HG02642 (cell line): ENCODE results near the gene CHST11.

Source experiments
- ATAC-seq: cut with Tn5 transposase; IDR thresholded peaks from one replicate; pipeline ENCODE4 v1.9.1; 2021; ENCODE audit warnings: mild to moderate bottlenecking; ENCODE audit not compliant: unreplicated experiment, poor library complexity

Gene CHST11

GRCh38 chr12:104575442-104576186, 118.9 kb downstream of the CHST11 start:
- ATAC-seq: no peak

- ATAC-seq: no peak
These were observed 119.5 kb downstream of the CHST11 start for GRCh38 chr12:104576187-104576778.

GRCh38 chr12:104576980-104577580, 120.3 kb downstream of the CHST11 start:
- no peak for ATAC-seq

GRCh38 chr12:104577581-104577981, 120.8 kb downstream of the CHST11 start:
- ATAC-seq: no peak

GRCh38 chr12:104578453-104578852, 121.7 kb downstream of the CHST11 start:
- ATAC-seq: no peak

GRCh38 chr12:104579718-104580495, 123.2 kb downstream of the CHST11 start:
- peak; percentile 36 for ATAC-seq

GRCh38 chr12:104581005-104581570, 124.3 kb downstream of the CHST11 start:
- no peak for ATAC-seq

- ATAC-seq: peak; percentile 79
These were observed 126.0 kb downstream of the CHST11 start for GRCh38 chr12:104582739-104583138.

GRCh38 chr12:104583301-104583700, 126.6 kb downstream of the CHST11 start:
- ATAC-seq: peak; percentile 53

- no peak for ATAC-seq
These were observed 128.8 kb downstream of the CHST11 start for GRCh38 chr12:104585448-104586055.

- no peak for ATAC-seq
These were observed 129.7 kb downstream of the CHST11 start for GRCh38 chr12:104586351-104586919.

- ATAC-seq: no peak
These were observed 131.5 kb downstream of the CHST11 start for GRCh38 chr12:104588047-104588920.

GRCh38 chr12:104588921-104589590, 132.3 kb downstream of the CHST11 start:
- no peak for ATAC-seq

- ATAC-seq: no peak
These were observed 133.3 kb downstream of the CHST11 start for GRCh38 chr12:104590022-104590421.

- no peak for ATAC-seq
These were observed 134.6 kb downstream of the CHST11 start for GRCh38 chr12:104591257-104591885.

GRCh38 chr12:104593482-104593881, 136.7 kb downstream of the CHST11 start:
- no peak for ATAC-seq

- ATAC-seq: no peak
These were observed 139.5 kb downstream of the CHST11 start for GRCh38 chr12:104596134-104596799.
